K562 (cell line): ENCODE data around the gene APLP1. TPM values are rescaled to one million over a fixed set of nuclear protein-coding genes. Genes with fewer than 3 reads are reported as not detected.
A peak's percentile ranks its signal among the peaks of the same experiment; 100 is the strongest.

ENCODE experiments used
- ATAC-seq: fragments of 200-7000 bp; cut with Tn5 transposase; 3 replicates; pipeline ENCODE4 v1.9.1; 2020; ENCODE audit warnings: moderate library complexity
- BruUV-seq: library from RNA; stranded (reverse); fragments of 400-500 nt; replicated peaks from 2 replicates; lab custom pipeline; 2021; lab: Mats Ljungman, UMichigan
- CTCF ChIA-PET: fragments of 300-600 bp; formaldehyde crosslinking; extraction: SDS; loops from one replicate; lab custom pipeline; 2021; ENCODE audit warnings: low intra/inter-chr PET ratio; lab: Yijun Ruan, JAX
- POLR2A ChIA-PET: fragments of 300-600, 350-650 bp; sonication (Branson Sonifier 250); formaldehyde crosslinking; extraction: SDS; loops from one replicate; lab custom pipeline; 2021; ENCODE audit warnings: antibody characterized with exemption, inconsistent platforms; lab: Yijun Ruan, JAX
- DNase-seq, 4 experiments: peaks; one replicate each; pipeline versions ENCODE4 v3.0.0 to v3.0.0-alpha.2; 2011 to 2018; ENCODE audit warnings: low spot score in 3 of 4, mixed read lengths in 3 of 4; ENCODE audit errors: extremely low read depth in 1 of 4
- FAIRE-seq: peaks from 2 replicates; lab custom pipeline; 2011; peaks lifted over from hg19 to GRCh38; lab: Jason Lieb, UNC
- H2AFZ ChIP-seq: 2 replicates; pipeline ENCODE4 v1.6.0; 2011; ENCODE audit warnings: low read depth, low read length, control low read depth, inconsistent platforms
- H3K27ac ChIP-seq: fragments of 200-600 bp; 3 replicates; pipeline ENCODE4 v1.8.0; 2011; ENCODE audit warnings: low read depth, mild to moderate bottlenecking, control low read depth, inconsistent platforms, low read length, moderate library complexity, mixed read lengths; ENCODE audit errors: extremely low read depth
- H3K27me3 ChIP-seq, 2 experiments: fragments of 300-600 bp in 1 of 2; 2 replicates in 1 of 2; 3 replicates in 1 of 2; pipeline versions ENCODE4 v1.6.0 to v1.8.0; 2011; ENCODE audit warnings: inconsistent platforms in 2 of 2, low read length in 2 of 2, mild to moderate bottlenecking in 1 of 2, mixed read lengths in 1 of 2, moderate library complexity in 1 of 2; ENCODE audit not compliant: control insufficient read depth in 2 of 2, insufficient read depth in 2 of 2
- H3K36me3 ChIP-seq: fragments of 300-600 bp; 3 replicates; pipeline ENCODE4 v1.8.0; 2011; ENCODE audit warnings: mild to moderate bottlenecking, low read length, inconsistent platforms; ENCODE audit not compliant: control insufficient read depth, insufficient read depth
- H3K4me1 ChIP-seq, 2 experiments: fragments of 200-600 bp in 1 of 2; replicated peaks in 1 of 2; 2 replicates in 1 of 2; 3 replicates in 1 of 2; pipeline versions ENCODE4 v1.5.1 to v1.8.0; 2011; ENCODE audit warnings: inconsistent platforms in 2 of 2, low read length in 2 of 2, mild to moderate bottlenecking in 1 of 2, mixed read lengths in 1 of 2, moderate library complexity in 1 of 2; ENCODE audit not compliant: control insufficient read depth in 2 of 2, insufficient read depth in 2 of 2
- H3K4me2 ChIP-seq: 2 replicates; pipeline ENCODE4 v1.6.1; 2011; ENCODE audit warnings: low read length, control low read depth, inconsistent platforms, mixed read lengths; ENCODE audit not compliant: insufficient read depth
- H3K4me3 ChIP-seq: fragments of 200-600 bp; sonication (generic), shearing (Covaris generic); 2 replicates; pipeline ENCODE4 v1.5.1; 2016; ENCODE audit warnings: control low read depth, inconsistent platforms
- H3K79me2 ChIP-seq: fragments of 200-600 bp; 3 replicates; pipeline ENCODE4 v1.8.0; 2011; ENCODE audit warnings: low read length, inconsistent platforms; ENCODE audit not compliant: control insufficient read depth, insufficient read depth
- H3K9ac ChIP-seq, 2 experiments: 2 replicates each; pipeline versions ENCODE4 v1.6.0 to v1.6.1; 2011; ENCODE audit warnings: low read depth in 2 of 2, low read length in 2 of 2, control low read depth in 1 of 2, inconsistent platforms in 1 of 2, mild to moderate bottlenecking in 1 of 2, mixed read lengths in 1 of 2; ENCODE audit not compliant: insufficient read depth in 1 of 2
- H3K9me1 ChIP-seq: one replicate; pipeline ENCODE4 v1.6.0; 2011; ENCODE audit warnings: inconsistent platforms, mild to moderate bottlenecking, low read length, moderate library complexity; ENCODE audit not compliant: control insufficient read depth, insufficient read depth
- H3K9me3 ChIP-seq: replicated peaks from 2 replicates; pipeline ENCODE4 v1.5.1; 2011; ENCODE audit warnings: low read depth, low read length, inconsistent platforms; ENCODE audit not compliant: control insufficient read depth, insufficient read depth
- H4K20me1 ChIP-seq: replicated peaks from 2 replicates; pipeline ENCODE4 v1.6.1; 2011; ENCODE audit warnings: low read length, inconsistent platforms, mixed read lengths; ENCODE audit not compliant: control insufficient read depth, insufficient read depth
- E2F6 ChIP-seq, 2 experiments: IDR thresholded peaks; 2 replicates each; pipeline ENCODE4 v1.6.1; 2011; ENCODE audit warnings: borderline replicate concordance in 1 of 2, control low read depth in 1 of 2, low read depth in 1 of 2, low read length in 1 of 2, mild to moderate bottlenecking in 1 of 2, mixed read lengths in 1 of 2, moderate library complexity in 1 of 2; ENCODE audit not compliant: insufficient read depth in 1 of 2, insufficient read length in 1 of 2, poor library complexity in 1 of 2, severe bottlenecking in 1 of 2; ENCODE audit errors: extremely low read depth in 1 of 2
- FOS ChIP-seq: IDR thresholded peaks from 3 replicates; pipeline ENCODE4 v1.6.1; 2011; ENCODE audit not compliant: insufficient read length; ENCODE audit errors: extremely low read depth
- HMBOX1 ChIP-seq: sonication (generic); IDR thresholded peaks from 2 replicates; pipeline ENCODE4 v1.6.1; 2016
- ILF3 ChIP-seq: fragments of 450-650 bp; IDR thresholded peaks from 2 replicates; pipeline ENCODE4 v1.6.1; 2018; ENCODE audit warnings: antibody characterized with exemption, mild to moderate bottlenecking, moderate library complexity, borderline replicate concordance
- MBD2 ChIP-seq: sonication (generic); IDR thresholded peaks from 2 replicates; pipeline ENCODE4 v1.6.1; 2016; ENCODE audit warnings: low read depth, borderline replicate concordance
- NR2C2 ChIP-seq, 2 experiments: fragments of 200-800 bp in 1 of 2; sonication (Bioruptor generic) in 1 of 2; sonication (generic) in 1 of 2; formaldehyde crosslinking in 1 of 2; IDR thresholded peaks; 2 replicates each; pipeline versions ENCODE4 v1.6.1 to v1.8.0; 2016 to 2022; ENCODE audit warnings: mild to moderate bottlenecking in 1 of 2, missing compliant biosample characterization in 1 of 2, missing genetic modification characterization in 1 of 2, missing genetic modification reagents in 1 of 2
- POU5F1 ChIP-seq: fragments of 150-350 bp; IDR thresholded peaks from 2 replicates; pipeline ENCODE4 v1.6.1; 2014; ENCODE audit warnings: borderline replicate concordance, low read length, low read depth, mild to moderate bottlenecking; ENCODE audit not compliant: partially characterized antibody
- RBFOX2 ChIP-seq: fragments of 200-400 bp; formaldehyde crosslinking; IDR thresholded peaks from 2 replicates; pipeline ENCODE4 v1.6.1; 2017; ENCODE audit warnings: low read depth, mild to moderate bottlenecking, low read length, moderate library complexity
- SMARCA5 ChIP-seq: fragments of 450-650 bp; IDR thresholded peaks from 2 replicates; pipeline ENCODE4 v1.6.1; 2016
- SNAPC5 ChIP-seq: fragments of 250-450 bp; sonication (Bioruptor Pico); IDR thresholded peaks from 2 replicates; pipeline ENCODE4 v1.8.0; 2021; ENCODE audit warnings: moderate library complexity, mild to moderate bottlenecking, inconsistent platforms
- SRSF7 ChIP-seq: fragments of 200-400 bp; formaldehyde crosslinking; optimal IDR thresholded peaks from 2 replicates; pipeline ENCODE3; 2017; ENCODE audit warnings: mild to moderate bottlenecking, low read depth, low read length
- ZFP36 ChIP-seq: fragments of 150-350 bp; IDR thresholded peaks from 2 replicates; pipeline ENCODE4 v1.6.1; 2018; ENCODE audit warnings: low read length, low read depth; ENCODE audit not compliant: partially characterized antibody
- WGBS: fragments of 100-300 bp; shearing (Covaris generic); methylation state at CpG from one replicate; pipeline ENCODE4 v1.1.6; 2016; ENCODE audit warnings: low coverage, mixed read lengths; ENCODE audit not compliant: insufficient coverage; ENCODE audit errors: missing lambda C conversion rate; 5-methylcytosine and 5-hydroxymethylcytosine counted together
- in situ Hi-C: fragments of 300-500 bp; cut with MboI; formaldehyde crosslinking; loops from 4 replicates; pipeline ENCODE4 v1.15.0; 2018; ENCODE audit warnings: inconsistent platforms, mixed read lengths
- intact Hi-C: fragments of 100-400 bp; cut with micrococcal nuclease; formaldehyde crosslinking; loops from 2 replicates; pipeline ENCODE4 v1.14.2; 2022
- polyA plus RNA-seq, 8 experiments: library from polyadenylated mRNA; depleted of rRNA in 4 of 8; stranded (reverse) in 5 of 8; unstranded in 3 of 8; fragments of >200 nt; fragmentation: Nextera tagmentation in 2 of 8; fragmentation: Illumina TruSeq in 1 of 8; extraction: Ambion mirVana in 2 of 8; extraction: Trizol in 1 of 8; gene quantifications; 2 replicates each; pipeline versions ENCODE4 v1.2.1 to v1.2.3, GENCODE V29; 2011 to 2014; ENCODE audit warnings: inconsistent platforms in 1 of 8, missing spikeins in 1 of 8
- total RNA-seq, 7 experiments: library from RNA; depleted of rRNA in 6 of 7; stranded (reverse); fragments of >200 nt in 6 of 7; fragmentation: Illumina TruSeq in 2 of 7; extraction: Trizol in 2 of 7; gene quantifications; 2 replicates each; pipeline versions ENCODE4 v1.2.1 to v1.2.3, GENCODE V29; 2011 to 2021; ENCODE audit warnings: low replicate concordance in 1 of 7

Gene APLP1
- total and polyA plus RNA-seq, 9 of the 15 experiments (the other 6 are each of a cell fraction or from before 2014, with no cell fraction given): 0.69 to 9.9 (median 4.7) TPM

GRCh38 chr19:35861640-35862160 lies 6.7 kb upstream of the APLP1 start:
- no peak for DNase-seq
- no TSS peak for BruUV-seq
- peak overlapping the region in 1 of 2 experiments; percentile 66; a peak in 1 of 4 replicates for H3K9ac ChIP-seq
- in situ Hi-C loops: no loop called here
- H3K9me1 ChIP-seq: no peaks in the 10 kb centered on the region
- ChIA-PET CTCF (no interaction called here), POLR2A (interaction anchor here (1.9 kb wide), 1 partner anchor 13 kb away, joined by 7 read pairs; no protein-coding TSS in a partner anchor)
- FAIRE-seq: no peak
- H2AFZ ChIP-seq: peak overlapping the region; percentile 47; the same call in 1 of the 2 replicates
- no peaks in the 10 kb centered on the region for H3K79me2 ChIP-seq
- H3K9me3 ChIP-seq: peaks cover 5% of the 10 kb centered on the region; the same call in 1 of the 2 replicates
- no peaks in the 10 kb centered on the region for H4K20me1 ChIP-seq
- H3K4me3 ChIP-seq: no peak overlapping the region
- ATAC-seq: no peak
- TF ChIP-seq ZFP36 (peak; percentile 49), ILF3 (no peak), HMBOX1 (no peak)
- WGBS: 33% methylated on average over 13 of the region's 19 CpGs
- peaks cover 7 to 41% of the 10 kb centered on the region in 2 experiments; a peak in 3 of 5 replicates for H3K4me1 ChIP-seq
- peaks cover 6 to 34% of the 10 kb centered on the region in 2 experiments; a peak in 3 of 5 replicates for H3K27me3 ChIP-seq
- no peaks in the 10 kb centered on the region for H3K36me3 ChIP-seq
- intact Hi-C loops: no loop called here
- no peak overlapping the region for H3K27ac ChIP-seq
- H3K4me2 ChIP-seq: peak overlapping the region; percentile 21; the same call in 1 of the 2 replicates

GRCh38 chr19:35862528-35862927 lies 5.8 kb upstream of the APLP1 start:
- H3K27me3 ChIP-seq: peaks cover 6 to 26% of the 10 kb centered on the region in 2 experiments; a peak in 3 of 5 replicates
- peak; percentile 54 for FAIRE-seq
- TF ChIP-seq RBFOX2: no peak
- TF ChIP-seq NR2C2 (CRISPR knock-in tag; IDR thresholded peaks at IDR 0.05): no peak
- peak; percentile 31; the same call in 1 of the 2 replicates for TF ChIP-seq NR2C2 (tag; IDR thresholded peaks at IDR 0.05)
- TF ChIP-seq MBD2: 0 out of 2 replicates have a peak, but pooled peaks have one; percentile 57
- TF ChIP-seq POU5F1: no peak
- TF ChIP-seq SNAPC5 (CRISPR knock-in tag): no peak
- no peak for TF ChIP-seq SMARCA5
- peak; percentile 88 for TF ChIP-seq FOS
- TF ChIP-seq E2F6 (IDR thresholded peaks at IDR 0.05; ENCODE audit: borderline replicate concordance in 1 of 2, extremely low read depth in 1 of 2, insufficient read depth in 1 of 2, insufficient read length in 1 of 2, low read depth in 1 of 2, low read length in 1 of 2, poor library complexity in 1 of 2, severe bottlenecking in 1 of 2): peak; percentile 79 to 91
- no peak for TF ChIP-seq SRSF7

More at GRCh38 chr19:35862528-35862927, 5.8 kb upstream of the APLP1 start:
- BruUV-seq: no TSS peak
- Histone ChIP-seq H2AFZ (0 out of 2 replicates have a peak overlapping the region, but pooled peaks have one; percentile 18), H3K36me3 (no peaks in the 10 kb centered on the region), H3K9me3 (peaks cover 5% of the 10 kb centered on the region; the same call in 1 of the 2 replicates), H3K4me2 (no peak overlapping the region), H3K4me3 (no peak overlapping the region), H3K9me1 (no peaks in the 10 kb centered on the region), H3K27ac (no peak overlapping the region), H3K9ac (no peak overlapping the region), H3K4me1 (peaks cover 7 to 34% of the 10 kb centered on the region in 2 experiments; a peak in 3 of 5 replicates), H3K79me2 (no peaks in the 10 kb centered on the region), H4K20me1 (no peaks in the 10 kb centered on the region)
- DNase-seq (peak in 3 of 4 experiments; percentile 32 to 59 (median 54)), ATAC-seq (peak; percentile 78)
- WGBS: 19% methylated on average over 13 of the region's 14 CpGs
- intact Hi-C loops (no loop called here), in situ Hi-C loops (no loop called here)
- CTCF ChIA-PET: no interaction called here
- POLR2A ChIA-PET: no interaction called here
